Endothelial cell of umbilical vein (primary cell): ENCODE results near the gene LCLAT1. TPM values are rescaled to one million over a fixed set of nuclear protein-coding genes. Genes with fewer than 3 reads are reported as not detected.

Experiments used
- BruUV-seq: library from RNA; stranded (reverse); fragments of 400-500 nt; replicated peaks from 2 replicates; lab custom pipeline; 2021; lab: Mats Ljungman, UMichigan
- CTCF ChIA-PET: fragments of 300-600, 350-600 bp; sonication (Branson Sonifier 250); formaldehyde crosslinking; loops from one replicate; lab custom pipeline; 2021; ENCODE audit warnings: antibody characterized with exemption, inconsistent platforms; lab: Charles Lee
- POLR2A ChIA-PET: fragments of 300-600, 350-600 bp; sonication (Branson Sonifier 250); formaldehyde crosslinking; loops from one replicate; lab custom pipeline; 2021; ENCODE audit warnings: antibody characterized with exemption, inconsistent platforms; lab: Charles Lee
- DNase-seq: peaks from one replicate; pipeline ENCODE4 v3.0.0-alpha.2; 2011; ENCODE audit warnings: low read depth, low spot score
- FAIRE-seq: peaks from 2 replicates; lab custom pipeline; 2011; peaks lifted over from hg19 to GRCh38; lab: Jason Lieb, UNC
- H2AFZ ChIP-seq: 2 replicates; pipeline ENCODE4 v1.6.0; 2012; ENCODE audit warnings: low read depth, low read length, control low read depth, inconsistent platforms
- H3K27ac ChIP-seq: 2 replicates; pipeline ENCODE4 v1.5.1; 2011; ENCODE audit warnings: low read depth, mild to moderate bottlenecking, control low read depth, low read length, moderate library complexity; ENCODE audit not compliant: insufficient read depth
- H3K27me3 ChIP-seq, 2 experiments: 2 replicates each; pipeline versions ENCODE4 v1.6.0 to v1.6.1; 2011; ENCODE audit warnings: low read length in 2 of 2, mixed read lengths in 1 of 2; ENCODE audit not compliant: control insufficient read depth in 2 of 2, insufficient read depth in 2 of 2
- H3K36me3 ChIP-seq, 2 experiments: 2 replicates in 1 of 2; 3 replicates in 1 of 2; pipeline ENCODE4 v1.5.1; 2011; ENCODE audit warnings: low read length in 2 of 2, mild to moderate bottlenecking in 1 of 2, moderate library complexity in 1 of 2; ENCODE audit not compliant: control insufficient read depth in 2 of 2, insufficient read depth in 2 of 2; ENCODE audit errors: extremely low read depth in 1 of 2
- H3K4me1 ChIP-seq: 3 replicates; pipeline ENCODE4 v1.5.1; 2011; ENCODE audit warnings: mild to moderate bottlenecking, low read length; ENCODE audit not compliant: control insufficient read depth, insufficient read depth; ENCODE audit errors: extremely low read depth
- H3K4me2 ChIP-seq: 2 replicates; pipeline ENCODE4 v1.6.1; 2011; ENCODE audit warnings: low read length, control low read depth, mixed read lengths; ENCODE audit not compliant: insufficient read depth
- H3K4me3 ChIP-seq, 3 experiments: fragments of 200-600 bp in 1 of 3; sonication (generic), shearing (Covaris generic) in 1 of 3; replicated peaks in 1 of 3; 2 replicates each; pipeline ENCODE4 v1.5.1; 2011 to 2016; ENCODE audit warnings: control low read depth in 3 of 3, low read length in 3 of 3, mild to moderate bottlenecking in 2 of 3, inconsistent platforms in 1 of 3, low read depth in 1 of 3, moderate library complexity in 1 of 3; ENCODE audit not compliant: insufficient read depth in 1 of 3
- H3K79me2 ChIP-seq: 2 replicates; pipeline ENCODE4 v1.6.0; 2012; ENCODE audit warnings: low read length, inconsistent platforms; ENCODE audit not compliant: control insufficient read depth, insufficient read depth
- H3K9ac ChIP-seq: replicated peaks from 2 replicates; pipeline ENCODE3; 2011; ENCODE audit warnings: low read length, control low read depth; ENCODE audit not compliant: insufficient read depth; ENCODE audit errors: extremely low read depth
- H3K9me1 ChIP-seq: replicated peaks from 3 replicates; pipeline ENCODE4 v1.6.0; 2011; ENCODE audit warnings: mild to moderate bottlenecking, low read length; ENCODE audit not compliant: control insufficient read depth, insufficient read depth; ENCODE audit errors: extremely low read depth
- H3K9me3 ChIP-seq: replicated peaks from 2 replicates; pipeline ENCODE4 v1.5.1; 2012; ENCODE audit warnings: low read length, inconsistent platforms; ENCODE audit not compliant: control insufficient read depth, insufficient read depth
- H4K20me1 ChIP-seq: replicated peaks from 2 replicates; pipeline ENCODE3; 2011; ENCODE audit warnings: mild to moderate bottlenecking, low read length; ENCODE audit not compliant: control insufficient read depth, insufficient read depth; ENCODE audit errors: extremely low read depth
- EZH2 ChIP-seq: IDR thresholded peaks from 2 replicates; pipeline ENCODE4 v1.6.1; 2012; ENCODE audit warnings: borderline replicate concordance, low read depth, mild to moderate bottlenecking, moderate library complexity, low read length, inconsistent platforms; ENCODE audit not compliant: severe bottlenecking
- FOS ChIP-seq: IDR thresholded peaks from 2 replicates; pipeline ENCODE4 v1.6.1; 2011; ENCODE audit warnings: mild to moderate bottlenecking, low read length, moderate library complexity, borderline replicate concordance; ENCODE audit not compliant: insufficient read depth
- GATA2 ChIP-seq: IDR thresholded peaks from 2 replicates; pipeline ENCODE4 v1.7.0; 2011; ENCODE audit warnings: low read depth, mild to moderate bottlenecking, moderate library complexity, mixed read lengths, low read length; ENCODE audit not compliant: insufficient read length, insufficient read depth
- JUN ChIP-seq: IDR thresholded peaks from 2 replicates; pipeline ENCODE4 v1.6.1; 2011; ENCODE audit warnings: borderline replicate concordance, low read depth; ENCODE audit not compliant: insufficient read length, insufficient read depth
- MYC ChIP-seq: IDR thresholded peaks from one replicate; pipeline ENCODE4 v1.6.1; 2011; ENCODE audit warnings: mild to moderate bottlenecking, low read depth, low read length
- POLR2A ChIP-seq: IDR thresholded peaks from 2 replicates; pipeline ENCODE4 v1.6.1; 2012; ENCODE audit warnings: low read depth, mild to moderate bottlenecking, control low read depth, low read length
- POLR2AphosphoS5 ChIP-seq: IDR thresholded peaks from 2 replicates; pipeline ENCODE4 v1.6.1; 2012; ENCODE audit warnings: low read depth, mild to moderate bottlenecking, control low read depth, low read length, moderate library complexity; ENCODE audit not compliant: insufficient read depth
- dilution Hi-C: fragments of 300-500 bp; cut with MboI; formaldehyde crosslinking; loops from one replicate; pipeline ENCODE4 v1.15.0; 2019; ENCODE audit warnings: low sequenced_read_pairs; ENCODE audit not compliant: extremely low pct_ligation_motif_present
- intact Hi-C: fragments of 100-400 bp; cut with micrococcal nuclease; formaldehyde crosslinking; loops from one replicate; pipeline ENCODE4 v1.10.0; 2022
- polyA plus RNA-seq, 4 experiments: library from polyadenylated mRNA; depleted of rRNA in 3 of 4; stranded (reverse) in 3 of 4; unstranded in 1 of 4; fragments of >200 nt; gene quantifications; 2 replicates each; pipeline versions ENCODE4 v1.2.1 to v1.2.3, GENCODE V29; 2011 to 2012; ENCODE audit warnings: missing spikeins in 1 of 4
- total RNA-seq: library from RNA; stranded (reverse); gene quantifications from 2 replicates; pipeline ENCODE4 v1.2.3, GENCODE V29; 2021
- TF ChIP-seq, protein P1 (sequence below): IDR thresholded peaks from 2 replicates; pipeline ENCODE4 v1.6.1; 2011; ENCODE audit not compliant: insufficient read depth, insufficient read length
- TF ChIP-seq, protein P2 (sequence below), 2 donors: IDR thresholded peaks; 1 replicate in 1 of 2; 2 replicates in 1 of 2; pipeline ENCODE4 v1.5.1; 2011; ENCODE audit warnings: low read length in 2 of 2, mild to moderate bottlenecking in 2 of 2, moderate library complexity in 2 of 2, control low read depth in 1 of 2, inconsistent platforms in 1 of 2, low read depth in 1 of 2; ENCODE audit not compliant: insufficient read depth in 1 of 2; ENCODE audit errors: extremely low read depth in 1 of 2

The LCLAT1 gene
- total and polyA plus RNA-seq, 2 donors (not counting 3 experiments of a cell fraction or from before 2014, with no cell fraction given), result 6.1 to 20.8 TPM

DNA sequence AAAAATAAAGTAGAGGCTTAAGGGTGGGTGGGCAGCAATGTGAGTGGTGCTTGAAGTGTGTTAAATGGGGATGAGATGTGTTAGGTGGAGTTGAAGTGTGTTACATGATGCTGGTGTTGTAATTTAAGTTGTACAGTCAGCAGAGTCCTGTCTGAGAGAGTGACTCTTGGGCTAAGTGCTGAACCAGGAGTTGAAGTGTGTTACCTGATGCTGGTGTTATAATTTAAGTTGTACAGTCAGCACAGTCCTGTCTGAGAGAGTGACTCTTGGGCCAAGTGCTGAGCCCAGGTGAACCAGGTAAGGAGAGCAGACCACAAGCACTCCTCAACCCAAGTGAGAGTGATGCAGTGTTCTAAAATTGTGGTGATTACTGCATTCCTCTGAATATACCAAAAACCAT is 40.6 kb downstream of the LCLAT1 start:
- Histone ChIP-seq H3K27ac (no peak overlapping the region), H3K4me2 (no peak overlapping the region), H3K4me3 (no peak overlapping the region), H3K27me3 (no peaks in the 10 kb centered on the region), H3K9ac (no peak overlapping the region), H2AFZ (no peak overlapping the region), H3K4me1 (no peaks in the 10 kb centered on the region), H3K9me3 (no peaks in the 10 kb centered on the region), H3K79me2 (peaks cover 6% of the 10 kb centered on the region), H4K20me1 (no peaks in the 10 kb centered on the region), H3K9me1 (no peaks in the 10 kb centered on the region), H3K36me3 (no peaks in the 10 kb centered on the region)
- intact Hi-C loops, result no loop called here
- TF ChIP-seq POLR2A (no peak), POLR2AphosphoS5 (no peak), GATA2 (no peak), MYC (no peak), FOS (no peak), EZH2 (no peak), JUN (no peak)
- TF ChIP-seq, protein P1, sequence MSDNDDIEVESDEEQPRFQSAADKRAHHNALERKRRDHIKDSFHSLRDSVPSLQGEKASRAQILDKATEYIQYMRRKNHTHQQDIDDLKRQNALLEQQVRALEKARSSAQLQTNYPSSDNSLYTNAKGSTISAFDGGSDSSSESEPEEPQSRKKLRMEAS, result no peak
- TF ChIP-seq, protein P2, sequence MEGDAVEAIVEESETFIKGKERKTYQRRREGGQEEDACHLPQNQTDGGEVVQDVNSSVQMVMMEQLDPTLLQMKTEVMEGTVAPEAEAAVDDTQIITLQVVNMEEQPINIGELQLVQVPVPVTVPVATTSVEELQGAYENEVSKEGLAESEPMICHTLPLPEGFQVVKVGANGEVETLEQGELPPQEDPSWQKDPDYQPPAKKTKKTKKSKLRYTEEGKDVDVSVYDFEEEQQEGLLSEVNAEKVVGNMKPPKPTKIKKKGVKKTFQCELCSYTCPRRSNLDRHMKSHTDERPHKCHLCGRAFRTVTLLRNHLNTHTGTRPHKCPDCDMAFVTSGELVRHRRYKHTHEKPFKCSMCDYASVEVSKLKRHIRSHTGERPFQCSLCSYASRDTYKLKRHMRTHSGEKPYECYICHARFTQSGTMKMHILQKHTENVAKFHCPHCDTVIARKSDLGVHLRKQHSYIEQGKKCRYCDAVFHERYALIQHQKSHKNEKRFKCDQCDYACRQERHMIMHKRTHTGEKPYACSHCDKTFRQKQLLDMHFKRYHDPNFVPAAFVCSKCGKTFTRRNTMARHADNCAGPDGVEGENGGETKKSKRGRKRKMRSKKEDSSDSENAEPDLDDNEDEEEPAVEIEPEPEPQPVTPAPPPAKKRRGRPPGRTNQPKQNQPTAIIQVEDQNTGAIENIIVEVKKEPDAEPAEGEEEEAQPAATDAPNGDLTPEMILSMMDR (IDR thresholded peaks at IDR 0.05; ENCODE audit: extremely low read depth in 1 of 2, insufficient read depth in 1 of 2, low read depth in 1 of 2, low read length in 2 of 2), result no peak
- DNase-seq (no peak), FAIRE-seq (no peak)
- ChIA-PET CTCF (interaction anchor here (1.7 kb wide), 1 partner anchor 12 kb away, joined by 3 read pairs; no protein-coding TSS in a partner anchor), POLR2A (no interaction called here)
- dilution Hi-C loops, result no loop called here
- no TSS peak for BruUV-seq
